GM18519 (cell line): ENCODE data around the gene HIVEP3.

Source experiments
- ATAC-seq: cut with Tn5 transposase; IDR thresholded peaks from one replicate; pipeline ENCODE4 v1.9.1; 2021; ENCODE audit warnings: mild to moderate bottlenecking, moderate library complexity; ENCODE audit not compliant: unreplicated experiment, low FRiP score

HIVEP3 gene

DNA sequence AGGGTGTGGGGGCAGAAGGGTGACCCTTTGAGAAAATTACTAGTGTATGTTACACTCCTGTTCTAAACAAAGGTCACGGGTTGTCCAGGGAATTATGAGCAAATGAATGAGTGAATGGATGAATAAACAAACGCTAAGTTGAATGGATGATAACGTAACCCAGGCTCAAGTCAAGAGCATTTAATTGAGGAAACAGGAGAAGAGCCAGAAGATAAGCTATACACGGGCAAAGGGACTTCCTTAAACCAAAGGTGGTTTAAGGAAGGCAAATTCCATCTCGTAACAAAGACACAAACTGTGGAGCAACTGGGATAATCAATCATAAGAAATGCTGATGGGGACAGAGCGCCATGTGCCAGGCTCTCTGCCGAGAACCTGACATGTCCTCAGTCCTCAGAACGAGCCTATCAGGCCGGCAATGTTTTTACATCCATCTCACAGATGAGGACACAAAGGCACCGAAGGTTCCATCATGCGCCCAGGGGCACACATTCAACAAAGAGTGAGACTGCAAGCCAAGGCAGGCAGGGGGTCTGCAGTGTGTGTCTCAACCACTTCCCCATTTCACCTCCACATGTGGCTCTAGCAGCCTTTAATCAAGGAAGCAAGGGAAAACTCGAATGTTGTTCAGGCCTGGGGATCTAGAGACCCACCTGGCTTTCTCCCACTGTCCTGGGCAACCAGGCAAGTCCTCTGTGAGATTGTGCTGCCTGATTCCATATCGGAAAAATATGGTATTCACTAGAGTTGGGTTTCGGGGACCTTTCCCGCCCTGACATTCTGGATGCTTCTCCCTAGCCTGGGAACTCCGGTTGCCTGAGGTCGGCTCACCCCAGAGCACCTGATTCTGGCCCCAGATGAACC lies 307.4 kb downstream of the HIVEP3 start:
- ATAC-seq: no peak

DNA sequence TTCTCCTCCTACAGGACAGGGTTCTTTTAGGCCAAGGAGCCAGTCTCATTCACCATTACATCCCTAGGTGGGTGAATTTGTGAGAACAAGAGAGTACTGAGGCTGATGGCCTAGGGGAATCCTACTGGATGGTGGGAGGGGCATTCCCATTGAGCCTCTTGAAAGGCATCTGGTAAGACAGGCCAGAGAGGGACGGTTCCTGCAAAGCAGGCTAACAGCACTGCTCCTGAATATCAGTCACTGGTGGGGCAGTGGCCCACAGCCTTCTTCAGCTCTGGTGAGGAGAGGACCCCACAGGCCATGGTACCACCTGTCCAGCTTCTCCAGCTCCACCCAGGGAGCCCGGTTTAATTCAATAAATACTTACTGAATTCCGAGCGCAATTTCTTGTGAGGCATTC lies 308.4 kb downstream of the HIVEP3 start:
- ATAC-seq: no peak

DNA sequence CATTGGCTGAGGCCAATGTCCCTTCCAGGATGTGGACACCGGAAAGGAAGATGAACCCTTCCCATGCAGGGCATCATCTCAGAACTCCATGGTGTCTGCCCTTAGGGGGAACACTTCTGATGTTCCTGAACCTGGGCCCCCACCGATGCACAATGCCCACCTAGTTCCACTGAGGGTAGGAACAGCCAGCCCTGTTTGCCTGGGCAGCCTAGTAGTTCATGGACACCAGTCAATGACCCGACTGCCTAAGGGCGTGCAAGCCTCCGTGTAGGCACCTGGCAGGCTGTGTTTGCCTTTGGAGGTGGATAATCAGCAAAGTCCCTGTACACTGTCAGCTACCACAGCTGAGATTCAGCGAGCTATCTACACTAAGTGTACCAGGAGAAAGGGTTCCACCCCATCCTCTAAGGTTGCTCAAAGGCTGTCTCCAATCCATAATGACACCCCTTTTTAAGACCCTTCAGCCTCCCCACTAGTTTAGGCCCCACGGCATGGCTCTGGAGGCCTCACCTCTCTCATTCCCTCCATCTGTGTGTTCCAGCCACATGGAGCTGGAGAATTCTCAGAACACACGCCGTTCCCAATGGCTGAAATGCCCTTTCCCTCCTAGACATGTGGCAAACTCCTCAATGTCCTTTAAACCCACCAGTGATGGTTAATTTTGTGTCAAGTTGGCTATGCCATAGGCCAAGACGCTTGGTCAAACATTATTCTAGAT lies 309.4 kb downstream of the HIVEP3 start:
- ATAC-seq: no peak

DNA sequence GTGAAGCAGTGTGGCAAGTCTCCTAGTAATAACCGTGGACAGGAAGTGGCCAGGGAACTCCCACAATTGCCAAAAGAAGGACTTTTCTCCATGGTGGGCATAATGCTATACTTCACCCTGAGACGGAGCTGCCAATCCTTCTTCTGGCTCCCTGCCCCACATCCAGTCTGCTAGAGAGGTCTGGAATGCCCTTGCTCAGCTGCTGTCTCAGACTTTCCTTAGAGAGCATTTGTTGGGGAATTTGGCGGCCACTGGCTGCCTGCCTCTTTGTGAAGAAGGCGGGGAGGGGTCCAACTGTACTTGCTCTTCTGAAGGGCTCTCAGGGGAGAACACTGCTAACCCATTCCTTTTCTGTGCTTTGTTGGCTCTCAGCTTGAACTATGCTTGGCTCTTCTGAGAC lies 310.5 kb downstream of the HIVEP3 start:
- no peak for ATAC-seq

DNA sequence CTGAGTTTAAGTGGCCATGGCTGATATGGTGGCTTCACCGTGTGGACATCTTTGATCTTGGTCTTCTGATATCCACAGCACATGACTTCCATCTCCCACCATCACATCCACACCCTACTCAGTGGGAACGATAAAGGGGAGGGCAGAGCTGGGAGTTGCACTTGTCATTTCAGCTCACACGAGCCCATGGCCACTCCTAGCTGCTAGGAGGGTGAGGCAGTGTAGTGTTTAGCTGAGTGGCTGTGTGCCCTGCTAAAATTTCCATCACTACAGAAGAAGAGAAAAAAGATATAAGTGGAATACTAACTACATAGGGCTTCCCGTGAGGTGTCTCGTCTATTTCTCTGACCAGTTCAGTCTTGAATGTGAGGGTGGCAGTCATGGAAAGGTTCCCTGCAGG lies 310.9 kb downstream of the HIVEP3 start:
- no peak for ATAC-seq

DNA sequence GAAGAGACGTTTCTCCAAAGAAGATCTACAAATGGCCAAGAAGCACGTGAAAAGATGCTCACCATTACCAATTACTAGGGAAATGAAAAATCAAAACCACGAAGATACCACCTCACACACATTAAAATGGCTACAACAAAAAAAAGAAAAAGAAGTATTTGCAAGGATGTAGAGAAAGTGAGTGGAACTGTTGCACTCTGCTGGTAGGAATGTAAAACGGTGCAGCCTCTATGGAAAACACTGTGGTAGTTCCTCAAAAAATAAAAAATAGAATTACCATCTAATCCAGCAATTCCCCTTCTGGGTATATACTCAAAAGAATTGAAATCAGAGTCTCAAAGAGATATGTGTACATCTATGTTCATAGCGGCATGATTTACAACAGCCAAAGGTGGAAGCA lies 318.8 kb downstream of the HIVEP3 start:
- ATAC-seq: no peak

DNA sequence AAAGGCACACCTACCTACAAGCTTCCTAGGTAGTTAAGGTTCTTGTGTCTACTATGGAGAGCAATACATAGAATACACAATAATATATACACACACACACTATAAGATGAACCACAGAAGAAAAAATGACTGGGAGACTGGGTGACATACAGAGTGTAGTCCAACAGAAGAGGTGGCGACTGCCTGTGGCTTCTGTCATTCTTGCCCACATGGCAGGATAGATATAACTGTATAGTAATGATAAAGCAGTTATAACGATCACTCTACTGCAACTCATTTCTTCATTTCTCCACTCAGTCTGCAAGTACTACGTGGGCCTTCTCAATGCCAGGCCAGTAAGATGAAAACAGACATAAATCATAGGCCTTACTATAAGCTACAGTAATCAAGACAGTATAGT lies 320.4 kb downstream of the HIVEP3 start:
- ATAC-seq: no peak

DNA sequence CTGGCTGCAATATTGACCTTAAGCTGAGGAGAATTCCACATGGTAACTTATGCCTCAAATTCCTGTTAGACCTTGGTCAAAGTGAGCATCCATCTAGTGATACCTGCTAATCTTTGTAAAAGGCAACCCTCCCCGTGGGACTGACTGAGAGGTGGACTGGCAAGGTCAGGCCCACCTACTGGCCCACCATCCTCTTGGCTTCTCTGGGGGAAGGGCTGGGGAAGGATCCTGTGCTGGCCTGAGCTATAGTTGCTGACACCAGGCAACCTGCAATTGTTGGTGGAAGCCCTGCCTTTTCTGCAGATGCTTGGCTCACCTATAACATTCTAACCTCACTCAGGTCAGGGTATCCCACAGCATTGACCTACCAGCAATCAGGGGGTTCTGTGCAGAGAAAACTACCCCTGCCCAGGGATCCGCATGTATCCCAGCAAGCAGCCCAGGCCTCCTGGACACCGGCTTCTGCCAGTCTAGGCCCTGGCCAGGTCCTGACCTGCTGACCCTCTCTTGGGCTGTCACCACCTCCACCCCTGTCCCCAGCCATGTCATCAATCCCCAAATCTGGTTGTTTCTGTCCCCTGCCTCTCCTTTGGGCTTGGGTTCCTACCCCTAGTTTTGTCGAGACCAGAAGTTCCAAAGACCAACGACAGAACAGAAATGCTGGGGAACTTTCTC lies 326.1 kb downstream of the HIVEP3 start:
- no peak for ATAC-seq

DNA sequence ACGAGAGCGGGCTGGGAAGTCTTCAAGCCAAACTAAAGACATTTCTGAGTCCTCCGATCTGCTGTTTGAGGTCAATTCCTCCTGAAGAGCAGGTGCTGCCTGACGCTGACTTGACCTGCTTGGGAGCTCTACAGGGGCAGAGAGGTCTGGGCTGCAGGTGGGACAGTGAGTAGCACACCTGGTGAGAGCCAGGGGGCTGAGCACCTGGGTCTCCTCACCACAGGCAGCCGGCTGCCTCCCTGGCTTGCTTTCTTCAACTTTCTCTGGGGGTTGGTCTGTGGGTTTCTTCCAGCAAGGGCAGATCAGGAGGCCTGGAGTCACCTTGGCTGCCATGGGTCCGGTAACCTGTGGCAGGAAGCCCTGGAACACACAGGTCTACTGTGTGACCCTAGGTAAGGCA lies 326.8 kb downstream of the HIVEP3 start:
- no peak for ATAC-seq

DNA sequence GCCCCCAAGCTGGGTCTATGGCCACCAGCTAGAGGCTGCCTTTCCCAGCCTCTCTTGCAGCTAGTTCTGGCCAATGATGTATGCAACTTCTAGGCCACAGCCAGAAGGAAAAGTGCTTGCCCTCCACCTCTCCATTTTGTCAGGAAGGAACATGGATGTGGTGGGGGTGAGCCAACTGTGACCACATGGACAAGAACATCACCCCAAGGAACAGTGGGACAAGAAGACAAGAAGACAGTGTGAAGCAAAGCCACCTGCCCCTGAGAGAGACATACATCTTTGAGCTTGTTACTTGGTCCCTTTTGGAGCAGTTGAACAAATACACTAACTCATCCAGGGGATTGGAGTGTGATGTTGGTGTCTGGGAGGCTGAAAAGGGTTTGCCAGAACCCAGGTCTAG lies 328.4 kb downstream of the HIVEP3 start:
- ATAC-seq: no peak

DNA sequence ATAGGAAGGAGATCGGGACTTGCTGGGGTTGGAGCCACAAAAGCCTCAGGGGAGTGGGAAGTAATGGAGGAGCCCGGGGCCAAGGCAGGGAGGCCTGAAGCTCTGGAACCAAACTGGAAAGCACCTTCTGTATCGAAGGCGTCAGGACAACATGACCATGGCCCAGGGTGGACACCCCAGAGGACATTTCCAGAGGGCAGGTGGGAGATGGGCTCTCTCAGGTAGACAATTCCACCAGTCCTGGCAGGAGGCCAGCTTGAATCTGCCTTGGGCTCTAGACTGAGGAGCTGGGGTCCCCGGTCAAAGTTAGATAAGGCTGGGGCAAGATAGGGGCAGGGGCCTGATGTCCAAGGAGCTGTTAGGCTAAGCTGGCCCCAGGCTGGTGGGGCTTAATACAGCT lies 329.3 kb downstream of the HIVEP3 start:
- ATAC-seq: no peak

DNA sequence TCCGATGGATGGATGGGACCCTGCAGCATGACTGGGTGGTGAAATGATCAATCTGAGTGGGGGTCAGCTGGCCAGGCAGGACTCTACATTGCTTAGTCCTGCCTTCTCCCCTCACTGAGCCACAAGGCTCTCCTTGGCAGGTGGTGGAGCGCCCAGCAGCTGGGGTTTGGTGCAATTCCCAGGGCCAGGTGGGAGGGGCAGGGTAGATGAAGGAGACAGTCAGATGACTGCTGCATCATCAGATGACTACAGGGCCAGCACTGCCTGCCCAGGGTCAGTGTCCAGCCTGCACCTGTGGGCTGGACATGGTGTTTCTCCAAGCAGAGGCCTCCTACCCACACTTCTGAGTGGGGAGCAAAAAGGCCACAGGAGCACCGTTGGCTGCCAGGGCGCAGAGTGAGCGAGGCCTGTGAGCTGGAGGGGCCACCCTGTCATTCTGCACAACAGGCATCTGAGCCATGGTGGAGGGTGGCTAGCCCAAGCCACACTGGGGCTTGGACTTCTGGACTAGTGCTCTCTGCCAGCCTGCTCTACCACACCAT lies 330.3 kb downstream of the HIVEP3 start:
- ATAC-seq: no peak

DNA sequence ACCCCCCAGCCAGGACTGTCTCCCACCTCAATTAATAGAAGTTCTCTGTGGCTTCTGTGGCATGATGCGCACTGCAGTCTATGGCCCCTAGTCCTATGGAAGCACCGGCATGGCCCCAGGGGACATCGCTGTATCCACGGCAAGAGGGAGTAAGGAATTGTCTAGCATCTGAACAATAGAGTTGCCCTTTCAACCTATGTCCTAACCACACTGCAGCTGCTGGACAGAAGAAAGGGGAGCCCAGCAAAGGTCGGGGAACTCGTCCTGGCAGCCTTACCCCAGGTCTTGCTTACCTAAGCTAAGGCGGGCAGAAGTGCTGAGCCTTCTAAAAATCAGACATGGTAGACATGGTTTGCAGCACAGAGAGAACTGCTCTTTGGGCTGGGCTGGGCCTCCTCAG lies 330.9 kb downstream of the HIVEP3 start:
- no peak for ATAC-seq

DNA sequence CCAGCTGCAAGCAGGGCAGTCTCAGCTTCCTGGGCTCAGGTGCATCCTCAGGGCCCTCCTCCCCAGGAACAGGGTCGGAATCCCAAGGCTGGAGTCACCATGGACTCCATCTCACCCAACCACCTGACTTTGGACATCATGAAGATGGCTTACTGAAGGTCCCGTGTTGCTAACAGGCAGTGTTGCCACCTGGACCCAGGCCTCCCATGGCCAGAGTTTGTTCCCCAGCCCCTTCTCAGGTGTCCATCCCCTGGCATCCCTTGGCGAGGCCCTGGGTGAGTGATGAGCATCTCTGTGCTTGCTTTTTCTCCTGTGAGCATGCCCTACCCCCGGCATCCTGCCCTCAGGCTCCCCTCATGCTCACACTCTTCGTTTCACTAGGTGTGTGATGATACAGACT lies 332.5 kb downstream of the HIVEP3 start:
- no peak for ATAC-seq

DNA sequence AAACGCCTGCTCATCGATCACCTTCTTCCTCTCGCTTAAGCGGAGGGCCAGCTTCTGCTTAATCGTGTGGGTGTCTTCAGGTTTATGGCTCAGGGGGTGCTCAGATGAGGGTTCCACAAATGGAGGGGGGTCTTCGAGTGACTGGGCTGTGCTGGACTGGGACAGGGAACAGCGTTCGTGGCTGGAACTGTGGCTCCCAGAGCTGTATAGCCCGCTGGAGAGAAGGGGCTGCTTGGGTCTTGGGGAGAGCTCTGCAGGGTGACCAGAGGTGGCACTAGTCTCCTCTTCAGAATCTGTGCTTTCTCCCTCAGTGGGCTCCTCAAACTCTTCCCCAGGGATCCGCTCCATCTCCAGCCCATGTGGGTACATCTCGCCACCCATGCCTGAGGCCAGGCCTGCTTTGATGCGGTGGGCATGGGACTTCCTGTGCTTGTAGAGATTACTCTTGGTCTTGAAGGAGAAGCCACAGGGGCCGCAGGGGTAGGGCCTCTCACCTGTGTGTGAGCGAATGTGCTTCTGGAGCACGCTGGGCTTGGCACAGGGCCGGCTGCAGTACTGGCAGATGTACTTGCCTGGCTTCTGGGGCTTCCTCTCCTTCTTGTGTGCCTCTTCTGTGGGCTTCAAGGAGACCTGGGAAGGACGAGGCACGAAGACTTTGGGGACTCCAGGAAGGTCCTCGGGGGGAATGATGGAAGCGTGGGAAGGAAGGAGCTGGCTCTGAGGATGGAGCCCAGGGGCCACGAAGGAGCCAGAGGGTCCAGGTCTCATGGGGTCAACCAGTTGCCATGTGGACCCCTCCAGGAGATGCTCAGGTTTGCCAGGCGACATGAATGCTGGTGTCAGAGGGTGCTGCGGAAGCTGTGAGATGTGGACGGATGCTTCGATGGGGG lies 334.8 kb downstream of the HIVEP3 start:
- no peak for ATAC-seq

DNA sequence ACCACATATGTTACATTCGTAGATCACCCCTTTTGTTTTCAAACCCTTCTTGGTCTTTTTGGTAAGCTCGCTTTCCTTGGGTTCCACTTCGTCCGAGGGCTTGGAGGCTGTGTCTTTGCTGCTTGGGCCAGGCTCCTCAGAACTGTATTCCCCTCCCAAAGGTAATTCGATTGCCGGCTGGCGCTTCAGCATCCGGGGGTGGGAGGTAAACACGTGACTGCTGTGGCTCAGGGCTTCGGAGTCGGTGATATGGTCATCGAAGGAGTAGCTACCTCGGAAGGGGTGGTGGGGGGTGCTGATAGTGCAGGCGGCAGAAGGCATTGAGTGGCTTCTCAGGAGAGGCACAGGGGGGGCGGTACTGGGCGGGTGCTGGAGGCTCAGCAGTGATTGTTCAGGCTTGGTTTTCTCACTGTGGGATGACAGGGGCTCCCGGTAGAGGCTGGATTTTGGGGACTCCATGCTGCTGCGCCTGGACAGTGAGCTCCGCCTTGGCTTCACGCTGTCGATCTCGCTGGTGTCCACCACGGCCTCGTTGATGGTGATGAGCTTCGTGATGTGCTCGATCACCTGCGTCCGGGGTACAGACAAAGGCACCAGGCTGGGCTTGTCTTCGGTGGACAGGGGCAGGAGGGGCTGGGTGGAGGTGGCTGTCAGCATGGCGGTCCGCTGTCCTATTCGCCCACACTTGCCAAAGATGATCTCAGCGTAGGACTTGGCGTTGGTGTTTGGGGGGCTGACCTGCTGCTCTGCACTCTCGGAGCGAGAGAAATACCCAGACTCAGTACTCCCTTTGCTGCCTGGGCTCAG lies 335.7 kb downstream of the HIVEP3 start:
- no peak for ATAC-seq

DNA sequence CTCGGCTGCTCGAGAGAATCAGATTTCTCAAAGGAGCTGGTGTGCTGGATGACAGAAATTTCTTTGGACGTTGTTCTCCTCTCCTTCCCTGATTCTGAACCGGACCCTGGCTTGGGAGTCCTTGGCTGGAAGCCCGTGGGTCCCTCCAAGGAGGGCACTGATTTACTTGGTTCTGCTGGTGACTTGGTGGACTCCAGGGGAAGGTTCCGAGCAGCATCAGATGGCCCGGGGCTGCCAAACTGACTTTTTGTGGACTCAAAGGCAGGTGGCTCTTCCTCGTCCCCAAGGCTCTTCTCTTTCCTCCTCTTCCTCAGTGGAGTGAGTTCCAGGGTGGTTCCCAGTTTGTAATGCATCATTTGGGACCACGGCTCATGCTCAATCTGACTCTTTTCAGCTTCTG lies 336.4 kb downstream of the HIVEP3 start:
- ATAC-seq: no peak

DNA sequence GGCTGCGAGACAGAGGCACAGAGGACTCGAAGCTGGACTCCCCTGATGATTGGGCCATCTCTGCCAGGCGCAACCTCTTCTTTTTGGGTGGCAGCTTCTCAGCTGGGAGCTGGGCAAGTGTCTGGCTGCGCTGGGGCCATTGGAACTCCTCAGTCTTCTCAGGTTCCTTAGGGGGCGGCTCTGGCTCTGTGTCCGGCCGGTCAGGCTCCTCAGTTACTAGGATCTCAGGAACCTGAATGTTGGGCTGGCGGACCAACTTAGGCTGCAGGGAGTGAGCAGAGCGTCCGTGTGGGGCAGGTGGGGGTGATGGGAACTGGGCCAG lies 336.8 kb downstream of the HIVEP3 start:
- no peak for ATAC-seq

DNA sequence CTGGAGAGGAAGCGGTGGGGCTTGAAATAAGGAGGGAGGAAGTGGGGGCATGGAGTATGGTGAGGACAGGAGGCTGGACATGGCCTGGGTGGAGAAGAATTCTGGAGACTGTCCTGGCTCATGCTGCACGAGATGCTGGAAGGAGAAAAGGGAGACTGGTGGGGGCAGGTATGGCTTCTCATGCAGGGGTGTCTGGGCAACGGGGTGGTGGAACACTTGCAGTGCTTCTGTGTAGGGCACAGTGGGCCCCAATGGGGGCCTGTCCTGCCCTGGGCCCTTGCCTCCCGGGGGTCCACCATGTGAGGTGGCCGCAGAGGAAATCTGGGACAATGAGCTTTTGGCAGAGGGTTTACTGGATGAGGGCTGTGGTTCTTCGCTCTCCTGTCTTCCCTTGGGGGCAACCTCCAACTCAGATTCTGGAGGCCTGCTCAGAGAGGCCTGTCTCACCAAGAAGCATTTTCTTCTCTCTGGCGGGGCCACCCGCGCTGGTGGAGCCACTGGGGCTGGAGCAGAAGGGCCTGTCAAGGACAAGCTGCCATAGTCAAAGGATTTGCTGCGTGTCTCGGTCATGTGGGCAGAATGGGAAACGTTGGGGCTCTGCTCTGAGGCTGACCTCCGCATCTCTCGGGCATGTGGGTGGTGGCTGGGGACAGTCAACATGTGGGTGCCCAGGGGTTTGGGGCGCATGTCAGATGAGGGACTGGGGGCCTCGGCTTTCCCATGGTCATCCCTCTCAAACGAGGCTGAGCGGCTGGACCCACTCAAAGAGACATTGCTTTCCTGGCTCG lies 337.3 kb downstream of the HIVEP3 start:
- no peak for ATAC-seq
